22Rv1 (cell line): ENCODE results near the gene CYREN.
A peak's percentile ranks its signal among the peaks of the same experiment; 100 is the strongest.

Source experiments
- CTCF ChIP-seq: fragments of 450-650 bp; IDR thresholded peaks from 2 replicates; pipeline ENCODE4 v1.5.1; 2017; ENCODE audit warnings: mild to moderate bottlenecking
- ZFX ChIP-seq: fragments of 450-650 bp; IDR thresholded peaks from 2 replicates; pipeline ENCODE4 v1.6.1; 2017; ENCODE audit warnings: antibody characterized with exemption, borderline replicate concordance

GRCh38 chr7:135169141-135169963 lies 1.2 kb downstream of the CYREN start:
- TF ChIP-seq CTCF = peak; percentile 77
- TF ChIP-seq ZFX = no peak
